Measurements from ENCODE around the gene KCTD3.

KCTD3 gene

DNA sequence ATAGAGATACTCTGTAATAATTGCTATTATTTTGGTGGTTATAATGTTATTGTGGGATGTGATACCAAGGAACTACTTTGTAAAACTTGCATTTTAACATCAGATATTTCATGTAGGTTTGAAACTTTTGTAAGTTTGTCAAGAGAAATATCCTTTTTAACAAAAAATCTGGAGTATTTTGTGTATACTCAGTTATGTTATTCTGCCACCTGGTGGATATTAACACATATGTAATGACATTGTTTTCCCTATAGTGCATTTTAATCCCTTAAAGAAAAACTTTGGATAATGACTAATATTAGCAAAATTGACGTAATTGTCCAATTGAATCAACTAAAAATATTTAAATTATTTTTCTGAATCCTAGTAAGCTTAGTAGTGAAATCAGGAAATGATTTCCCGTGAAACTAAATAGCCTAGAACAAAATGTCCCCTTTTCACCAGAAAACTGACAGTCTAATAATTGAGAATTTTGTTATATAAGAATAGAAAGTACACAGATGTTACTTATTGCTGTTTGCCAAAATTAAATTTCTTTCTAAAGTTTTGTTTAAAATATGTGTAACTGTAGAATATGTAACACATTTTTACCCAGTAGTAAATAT is 39.6 kb downstream of the KCTD3 start:
- DNase-seq: no peak

DNA sequence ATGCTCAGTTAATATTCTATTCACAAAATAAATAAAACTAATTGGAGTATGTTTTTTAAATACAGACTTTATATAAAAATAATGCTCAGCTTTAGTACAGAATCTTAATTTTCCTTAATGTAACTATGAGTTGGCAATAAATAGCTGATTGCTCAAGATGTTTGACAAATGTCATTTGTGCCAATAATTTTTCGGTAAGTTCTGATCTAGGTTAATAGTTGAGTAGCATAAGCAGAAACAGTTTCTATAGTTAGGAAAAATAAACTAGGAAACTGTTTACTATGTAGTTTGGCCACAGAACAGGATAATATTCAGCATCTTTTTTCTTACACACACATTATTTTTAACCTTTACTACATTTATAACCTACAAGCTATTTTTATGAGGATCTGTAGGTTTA is 40.3 kb downstream of the KCTD3 start:
- DNase-seq: no peak

DNA sequence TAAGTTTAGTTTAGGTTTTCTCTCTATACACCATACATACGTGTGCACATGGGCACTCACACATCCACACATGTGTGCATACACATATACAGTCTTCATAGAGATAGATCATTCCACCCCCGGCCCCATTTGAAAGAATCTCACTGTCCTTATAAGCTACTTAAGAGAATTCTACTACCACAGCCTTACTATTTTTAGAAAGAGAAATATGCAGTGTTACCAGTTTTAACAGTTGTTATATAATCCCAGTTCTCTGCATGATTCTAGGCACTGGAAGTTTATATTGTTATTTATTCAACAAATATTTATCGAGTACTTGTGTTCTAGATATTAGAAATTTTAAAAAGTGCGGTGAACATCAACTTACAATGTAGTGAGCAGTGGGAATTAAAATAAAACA is 41.5 kb downstream of the KCTD3 start:
- DNase-seq: no peak

DNA sequence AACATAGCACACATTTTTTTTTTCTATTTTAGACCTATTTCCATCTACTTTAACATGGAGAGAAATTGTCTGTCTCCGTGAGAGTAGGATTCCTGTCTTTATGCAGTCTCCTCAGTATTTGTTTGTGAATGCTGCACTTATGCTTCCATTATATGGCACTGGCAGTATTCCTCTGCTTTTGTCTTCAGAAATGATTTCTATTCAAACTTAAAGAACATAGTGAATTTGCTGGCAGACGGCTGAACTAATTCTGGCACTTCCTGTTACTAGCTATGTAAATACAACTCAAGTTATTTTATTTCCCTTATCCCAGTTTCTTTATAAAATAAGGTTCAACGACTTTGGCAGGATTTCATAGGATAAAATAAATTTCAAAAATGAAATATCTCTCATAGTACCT is 45.3 kb downstream of the KCTD3 start:
- DNase-seq: no peak

DNA sequence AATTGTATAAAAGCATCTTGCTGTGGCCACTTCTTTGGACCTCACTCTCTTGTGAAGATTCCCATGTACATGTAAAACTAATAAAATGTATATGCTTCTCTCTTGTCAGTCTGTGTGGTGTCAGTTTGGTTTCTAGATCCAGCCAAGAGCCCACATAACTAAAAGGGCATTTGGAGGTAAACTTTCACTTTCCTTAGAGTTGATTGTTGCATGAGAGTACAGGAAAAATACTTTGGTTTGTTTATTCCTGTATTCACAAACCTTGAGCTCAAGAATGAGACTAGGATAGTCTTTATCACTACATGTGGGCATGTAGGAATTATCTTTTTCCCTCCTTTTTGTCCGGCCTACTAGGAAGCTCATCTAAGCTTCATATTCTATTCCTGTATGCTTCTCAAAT is 50.9 kb downstream of the KCTD3 start:
- DNase-seq: no peak

DNA sequence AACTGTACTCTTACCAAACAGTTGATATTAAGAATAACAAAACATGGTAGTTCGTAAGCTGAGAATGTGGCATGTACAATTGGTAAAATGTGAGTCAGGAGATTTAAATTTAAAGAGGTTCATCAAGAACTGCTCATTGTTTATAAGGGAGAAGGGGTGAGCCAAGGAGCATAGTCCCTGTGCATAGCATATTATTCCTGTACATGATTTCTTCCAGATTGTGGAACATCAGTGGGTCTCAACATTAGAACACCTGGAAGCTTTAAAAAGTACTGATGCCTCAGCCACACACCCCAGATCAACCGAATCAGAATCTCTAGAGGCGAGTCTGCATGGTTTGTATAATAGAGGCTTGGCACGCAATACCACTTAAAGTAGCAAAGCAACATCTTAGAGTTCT is 56.1 kb downstream of the KCTD3 start:
- no peak for DNase-seq

DNA sequence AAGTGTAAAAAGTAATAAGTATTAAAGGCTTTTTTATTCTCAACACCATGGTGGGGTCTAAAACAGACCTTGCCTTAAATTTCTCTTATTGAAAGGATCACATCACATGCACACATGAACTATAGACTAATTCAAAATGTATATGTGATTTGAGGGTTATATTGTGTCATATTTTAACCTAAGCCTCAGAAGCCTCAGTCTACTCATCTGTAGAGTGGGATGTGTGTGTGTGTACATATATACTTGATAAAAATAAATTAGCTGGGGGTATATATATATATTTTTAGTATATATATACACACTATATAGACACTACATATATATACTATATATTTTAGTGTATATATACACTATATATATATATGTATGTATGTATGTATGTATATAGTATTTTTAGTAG is 58.8 kb downstream of the KCTD3 start:
- no peak for DNase-seq

DNA sequence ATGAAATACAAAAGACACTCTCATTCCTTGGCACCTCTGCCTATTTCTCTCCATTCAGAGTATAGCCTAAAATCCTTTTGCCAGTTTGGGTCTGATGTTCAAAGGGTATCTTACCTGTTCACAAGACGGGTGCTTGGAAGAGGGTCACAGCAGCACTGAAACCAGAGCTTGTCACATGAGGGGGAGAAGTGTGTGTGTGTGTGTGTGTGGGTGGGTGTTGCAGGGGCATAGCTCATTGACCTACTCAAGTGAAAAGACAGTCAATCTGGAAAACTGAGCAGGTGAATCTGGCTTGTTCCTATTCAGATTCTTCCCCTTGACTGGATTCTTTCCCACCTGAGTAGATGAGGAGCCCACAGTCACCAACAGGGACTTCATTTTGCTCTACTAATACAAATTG is 63.9 kb downstream of the KCTD3 start:
- DNase-seq: no peak

DNA sequence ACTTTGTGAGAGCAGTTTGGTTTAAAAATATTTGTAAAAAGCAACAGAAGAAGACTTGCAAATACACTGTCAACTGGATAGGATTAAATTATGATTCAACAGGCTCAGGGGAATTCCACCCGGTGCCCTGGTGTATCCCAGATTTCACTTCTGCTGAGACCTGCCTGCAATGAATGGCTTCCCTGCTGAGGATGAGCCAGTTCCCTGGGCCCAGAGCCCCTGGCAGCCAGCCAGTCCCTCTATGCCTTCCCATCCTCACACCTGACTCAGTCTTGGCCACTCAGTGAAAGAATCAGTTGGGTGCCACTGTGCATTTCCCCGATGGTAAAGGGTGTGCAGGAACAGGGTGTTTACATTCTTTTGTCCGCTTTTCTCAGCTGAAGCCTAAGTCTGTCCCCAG is 64.4 kb downstream of the KCTD3 start:
- DNase-seq: peak; percentile 56

DNA sequence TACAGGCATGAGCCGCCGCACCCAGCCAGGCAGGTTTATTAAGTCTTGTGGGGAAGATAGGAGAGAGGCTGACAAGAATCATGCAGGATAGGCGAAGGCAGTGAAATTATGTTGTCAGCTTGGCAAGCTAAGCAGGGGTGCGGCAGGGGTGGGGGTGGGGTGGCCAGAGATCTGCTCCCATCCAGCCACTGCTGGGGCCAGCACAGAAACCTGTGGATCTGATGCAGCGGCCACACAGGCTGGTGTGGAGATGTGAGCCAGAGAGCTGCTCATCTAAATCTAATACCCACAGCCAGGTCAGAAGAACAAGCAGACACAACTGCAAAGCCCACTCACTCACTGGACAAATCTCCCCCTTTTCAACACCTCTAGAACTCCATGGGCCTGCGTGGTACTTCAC is 68.7 kb downstream of the KCTD3 start:
- DNase-seq: no peak

DNA sequence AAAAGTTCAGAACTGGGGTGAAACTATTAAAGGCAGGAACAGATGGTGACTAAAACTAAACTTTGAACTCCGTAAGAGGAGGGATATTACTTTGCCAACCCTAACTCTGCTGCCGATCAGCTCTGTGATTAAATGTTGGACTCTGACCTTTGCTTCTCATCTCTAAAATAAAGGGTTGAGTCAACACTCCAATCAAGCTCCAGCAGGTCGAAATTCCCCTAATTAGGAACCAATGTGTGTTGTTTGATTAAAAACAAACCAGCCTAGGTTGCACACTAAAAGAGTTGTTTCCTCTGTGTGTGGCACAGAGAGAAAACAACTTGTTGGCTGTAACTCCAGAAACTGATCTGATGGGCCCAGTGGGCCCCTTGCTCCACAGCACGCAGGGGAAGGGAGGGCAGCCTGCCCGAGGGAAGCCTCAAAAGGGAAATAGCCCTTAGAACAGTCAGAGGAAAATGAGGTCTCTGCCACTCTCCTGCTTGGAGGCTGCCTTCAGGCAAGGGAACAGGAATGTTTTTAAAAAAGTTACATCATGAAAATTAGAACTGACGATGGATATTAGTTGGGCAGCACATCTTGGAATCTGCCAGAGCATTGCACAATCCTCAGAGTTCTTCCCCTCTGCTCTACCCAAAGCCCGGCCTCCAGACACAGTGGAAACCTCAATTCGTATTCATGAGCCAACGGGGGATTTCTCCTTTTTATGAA is 69.3 kb downstream of the KCTD3 start:
- peak; percentile 55 for DNase-seq

DNA sequence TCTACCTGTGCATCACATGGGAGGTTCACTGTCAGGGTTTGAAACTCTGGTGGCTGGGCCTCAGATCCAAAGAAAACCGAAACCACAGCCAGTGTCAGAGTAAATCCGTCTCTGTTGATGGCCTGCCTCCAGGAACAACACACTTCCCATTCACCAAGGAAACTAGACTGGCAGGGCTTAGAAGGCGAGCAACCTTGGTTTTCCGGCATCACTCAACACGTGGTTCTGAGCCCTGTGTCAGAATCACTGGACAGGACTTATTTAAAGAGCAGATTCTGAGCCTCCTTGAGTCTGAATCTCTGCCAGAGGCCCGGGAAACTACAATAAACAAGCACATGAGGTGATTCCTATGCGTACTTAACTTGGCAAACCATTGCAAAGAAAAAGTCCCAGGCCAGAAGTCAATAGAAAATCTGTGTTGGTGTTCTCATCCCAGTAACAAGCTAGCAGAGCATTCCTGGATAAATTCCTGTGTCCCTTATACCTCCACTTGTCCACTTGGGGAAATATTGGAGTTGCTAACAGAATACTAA is 70.0 kb downstream of the KCTD3 start:
- no peak for DNase-seq

DNA sequence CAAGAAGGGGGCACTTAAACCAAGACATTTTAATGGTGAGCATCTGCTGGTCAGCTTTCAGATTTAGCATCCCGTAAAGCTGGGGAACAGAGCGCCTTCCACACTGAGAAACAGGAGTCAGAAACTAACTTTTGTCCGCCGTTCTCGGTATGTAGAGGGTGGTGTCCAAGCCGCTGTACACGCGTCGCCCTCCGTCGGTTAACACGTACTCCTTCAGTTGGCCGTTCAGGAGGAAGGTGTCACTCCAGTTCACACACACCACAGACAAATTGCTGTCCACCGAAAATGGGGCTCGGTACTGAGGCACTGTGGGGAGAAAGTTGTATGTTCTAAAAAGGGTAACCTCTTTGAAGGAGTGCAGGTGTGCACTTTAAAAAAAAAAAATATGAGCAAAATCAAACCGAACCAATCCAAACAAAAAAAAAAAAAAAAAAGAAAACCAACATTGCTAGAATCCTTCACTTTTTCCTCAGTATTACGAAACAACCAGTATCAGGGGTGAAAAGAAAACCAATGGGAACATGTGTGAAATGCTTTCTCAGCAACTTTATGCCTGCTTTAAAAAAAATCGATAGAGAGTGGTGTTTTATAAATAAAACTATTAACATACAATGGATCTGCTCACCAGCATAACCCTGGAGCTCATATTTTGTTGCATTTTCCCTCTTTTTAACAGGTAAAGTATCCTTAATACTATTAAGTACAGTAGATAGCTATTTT is 73.5 kb downstream of the KCTD3 start:
- no peak for DNase-seq

DNA sequence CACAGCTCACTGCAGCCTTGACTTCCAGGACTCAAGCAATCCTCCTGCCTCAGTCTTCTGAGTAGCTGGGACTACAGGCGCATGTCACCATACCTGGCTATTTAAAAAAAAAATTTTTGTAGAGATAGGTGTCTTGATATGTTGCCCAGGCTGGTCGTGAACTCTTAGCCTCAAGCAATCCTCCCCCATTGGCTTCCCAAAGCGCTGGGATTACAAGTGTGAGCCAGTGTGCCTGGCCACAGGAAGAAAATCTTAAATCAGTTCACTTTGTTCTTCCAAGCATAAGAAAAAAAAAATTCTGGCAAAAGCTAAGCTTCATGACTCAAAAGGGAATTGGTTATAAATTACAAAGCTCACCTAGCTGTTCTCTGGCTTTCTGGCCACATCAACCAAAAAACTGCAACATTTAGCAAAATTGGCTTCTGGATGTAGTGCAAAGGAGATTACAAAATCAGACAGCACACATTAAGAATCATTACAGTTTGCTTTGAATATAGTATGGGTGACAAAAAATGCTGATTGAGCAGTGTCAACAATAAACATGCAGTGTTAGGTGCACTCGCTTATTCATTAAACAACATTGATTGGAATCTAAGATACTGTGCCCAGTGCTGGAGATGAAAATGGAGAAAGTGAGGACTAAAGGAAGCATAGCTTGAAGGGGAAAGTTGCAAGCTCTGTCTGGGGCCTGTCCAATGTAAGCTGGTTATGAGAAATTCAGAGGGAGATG is 76.7 kb downstream of the KCTD3 start:
- DNase-seq: no peak

DNA sequence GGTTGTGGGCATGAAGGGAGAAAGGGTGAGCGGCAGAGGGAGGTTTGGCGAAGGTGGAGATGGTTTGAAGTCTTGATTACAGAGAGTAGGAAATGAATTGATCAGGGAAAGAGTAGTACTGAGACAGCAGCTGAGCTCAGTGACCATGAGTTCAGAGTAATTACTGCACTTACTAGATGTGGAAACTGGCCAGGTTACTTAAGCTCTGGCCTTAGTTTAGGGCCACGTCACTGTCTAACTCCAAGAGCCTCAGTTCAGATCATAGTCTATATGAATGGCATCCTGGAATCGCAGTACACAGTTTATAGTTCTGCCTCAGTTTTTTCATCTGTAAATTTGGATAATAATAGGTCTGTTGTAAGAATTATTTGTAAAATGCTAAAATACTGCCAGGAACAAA is 78.1 kb downstream of the KCTD3 start:
- DNase-seq: no peak

DNA sequence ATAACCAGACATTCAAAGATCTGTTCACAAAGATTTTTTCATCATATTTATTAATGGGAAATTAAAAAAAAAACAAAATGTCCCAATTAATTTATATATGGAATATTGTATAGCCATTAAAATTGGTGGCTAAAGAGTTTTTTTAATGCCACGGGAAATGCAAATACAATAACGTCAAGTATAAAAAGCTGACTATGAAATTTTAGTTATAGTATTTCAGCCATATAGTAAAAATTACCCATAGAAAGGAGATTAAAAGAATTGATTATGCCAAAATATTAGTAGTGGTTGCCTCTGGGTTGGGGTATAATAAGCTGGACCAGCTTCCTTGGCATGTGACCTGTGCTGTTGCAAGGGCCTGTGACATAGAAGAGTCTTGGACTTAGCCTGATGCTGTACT is 78.8 kb downstream of the KCTD3 start:
- DNase-seq: no peak

DNA sequence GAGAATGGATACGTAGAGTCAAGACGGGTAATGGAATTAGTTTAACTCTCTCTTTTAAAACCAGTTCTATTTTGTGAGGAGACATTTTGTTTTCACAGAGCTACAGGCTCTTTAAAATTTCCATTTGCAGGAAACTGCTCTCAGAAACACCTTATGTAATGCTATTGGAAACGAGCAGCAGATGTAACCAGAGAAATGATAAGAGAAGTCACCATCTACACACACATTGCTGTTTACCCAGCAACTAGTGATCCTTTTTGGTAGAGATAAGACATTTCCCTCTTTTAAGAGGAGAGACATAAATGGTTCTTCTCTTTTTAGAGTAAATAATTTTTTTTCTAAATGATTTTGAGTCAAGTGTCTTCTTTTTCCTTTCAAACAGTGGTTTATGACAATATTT is 80.6 kb downstream of the KCTD3 start:
- no peak for DNase-seq

DNA sequence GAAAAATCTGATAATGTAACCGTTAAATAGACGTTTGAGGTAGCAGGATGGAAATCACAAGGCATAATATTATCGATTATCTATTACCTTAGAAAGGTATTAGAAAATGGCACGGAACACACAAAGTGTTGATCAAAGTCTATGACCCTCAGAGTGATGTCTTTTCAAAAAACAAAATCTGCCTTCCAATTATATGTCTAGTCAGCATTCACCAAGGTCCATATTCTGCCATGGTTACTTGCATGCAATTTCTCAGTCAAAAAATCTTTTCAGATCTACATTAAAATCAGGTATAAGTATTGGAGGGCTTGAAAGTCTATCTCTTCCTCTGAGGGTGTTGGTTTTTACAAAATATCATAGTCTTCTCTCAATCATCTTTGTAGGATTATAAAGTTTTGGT is 81.9 kb downstream of the KCTD3 start:
- no peak for DNase-seq

DNA sequence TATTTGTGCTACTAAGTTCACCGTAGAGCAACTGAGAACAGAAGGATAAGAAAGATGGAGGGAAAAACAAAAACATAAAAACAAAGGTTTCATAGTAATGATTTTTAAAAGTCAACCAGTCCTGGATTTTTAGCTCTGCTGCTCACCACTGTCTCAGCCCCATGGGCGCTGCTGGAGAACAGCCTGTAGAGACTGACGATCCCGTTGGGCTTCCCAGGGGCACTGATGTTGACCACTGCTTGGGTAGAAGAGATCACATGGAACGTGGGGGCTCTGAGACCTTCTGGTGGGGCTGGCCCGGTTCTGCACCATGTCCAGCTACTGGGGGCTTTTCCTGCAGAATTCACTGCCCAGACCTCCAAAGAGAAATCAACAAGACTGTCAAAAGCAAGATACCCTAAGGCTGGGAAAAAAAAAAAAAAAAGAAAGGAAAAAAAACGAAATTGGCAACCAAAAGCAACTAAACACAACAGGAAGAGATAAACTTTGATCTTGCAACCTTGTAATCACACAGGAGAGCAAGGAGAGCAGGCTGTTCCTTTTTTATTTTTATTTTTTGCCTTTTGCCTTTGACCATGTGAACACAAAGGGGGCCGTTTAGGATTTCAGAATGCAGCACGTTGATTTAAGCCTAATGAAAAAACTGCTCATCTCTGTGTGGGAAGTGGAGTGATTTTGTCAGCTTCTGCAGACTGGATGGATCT is 83.5 kb downstream of the KCTD3 start:
- DNase-seq: no peak

DNA sequence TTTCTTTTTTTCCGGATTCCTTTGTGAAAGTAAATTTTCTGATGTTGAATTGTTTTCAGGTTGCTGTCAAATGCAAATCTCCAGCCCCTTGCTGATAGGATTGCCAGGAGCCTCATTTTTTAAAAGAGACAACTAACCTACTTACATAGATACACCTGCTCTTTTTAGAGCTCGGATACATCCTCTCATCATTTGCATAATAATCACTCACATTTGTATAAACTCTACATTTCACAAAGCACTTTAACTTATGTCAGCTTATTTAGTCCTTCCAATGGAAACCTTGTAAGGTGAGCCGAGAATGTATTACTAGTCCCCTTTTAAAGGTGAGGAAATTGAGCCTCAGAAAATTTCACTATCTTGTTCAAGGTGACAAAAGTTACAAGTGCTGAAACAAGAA is 84.8 kb downstream of the KCTD3 start:
- no peak for DNase-seq

DNA sequence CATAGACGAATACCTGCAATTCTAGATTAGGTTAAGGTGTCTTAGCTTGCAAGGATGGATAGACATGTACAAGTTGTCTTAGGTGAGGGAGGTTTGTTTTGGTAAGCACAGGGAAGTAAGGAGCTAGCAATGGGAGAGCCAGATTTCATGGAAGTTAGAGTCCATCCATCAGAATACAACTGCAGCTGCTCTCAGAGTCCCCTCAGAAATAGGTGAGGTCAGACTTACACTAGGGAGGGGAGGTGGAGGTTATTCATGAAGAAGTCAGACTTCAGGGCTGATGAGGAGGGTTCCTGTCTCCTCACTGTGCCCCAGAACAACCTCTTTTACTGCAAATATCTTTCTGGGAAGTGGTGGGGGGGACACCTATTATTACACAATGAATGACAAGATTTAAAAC is 85.3 kb downstream of the KCTD3 start:
- no peak for DNase-seq

DNA sequence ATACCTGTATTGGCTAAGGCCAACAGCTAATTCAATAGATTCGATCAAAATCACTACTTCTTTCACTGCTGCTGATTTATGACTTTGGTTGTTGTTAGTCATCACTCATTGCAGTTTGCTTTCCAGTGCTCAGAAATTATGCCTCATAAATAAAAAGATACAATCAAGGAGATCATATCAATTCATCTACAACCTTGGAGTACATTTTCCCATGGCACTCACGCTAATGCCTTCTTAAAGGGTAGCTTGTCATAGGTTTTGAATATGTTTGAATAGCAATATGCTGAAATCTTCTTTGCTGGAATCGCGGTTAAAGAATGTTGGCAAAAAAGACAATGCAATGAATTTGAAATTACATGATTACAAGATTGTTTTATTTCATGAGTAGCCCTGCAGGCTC is 89.9 kb downstream of the KCTD3 start:
- DNase-seq: no peak

DNA sequence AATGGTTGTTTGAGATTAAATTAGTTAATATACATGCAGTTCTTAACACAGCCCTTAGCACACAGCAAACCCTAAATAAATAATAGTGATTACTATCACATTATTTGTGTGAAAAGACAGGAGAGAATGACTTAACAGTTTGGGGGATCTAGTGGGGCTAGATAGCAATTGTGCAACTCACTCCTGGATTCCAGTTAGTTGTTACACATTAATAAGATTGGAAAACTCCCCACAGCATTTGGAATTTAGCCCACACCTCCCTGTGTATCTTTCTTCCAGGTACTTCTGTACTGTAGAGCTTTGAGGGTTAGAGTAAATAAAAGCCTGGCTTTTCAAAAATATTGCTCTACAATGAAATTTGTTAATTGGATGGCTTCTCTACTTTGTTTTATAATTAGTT is 93.2 kb downstream of the KCTD3 start:
- no peak for DNase-seq
